GM12874 (cell line): ENCODE results near the gene MSH5.

Source experiments
- TF ChIP-seq, protein P1 (sequence below): IDR thresholded peaks from 2 replicates; pipeline ENCODE4 v1.5.1; 2011; ENCODE audit warnings: low read depth, mild to moderate bottlenecking, control low read depth, low read length, moderate library complexity; ENCODE audit not compliant: insufficient read depth

The MSH5 gene

DNA sequence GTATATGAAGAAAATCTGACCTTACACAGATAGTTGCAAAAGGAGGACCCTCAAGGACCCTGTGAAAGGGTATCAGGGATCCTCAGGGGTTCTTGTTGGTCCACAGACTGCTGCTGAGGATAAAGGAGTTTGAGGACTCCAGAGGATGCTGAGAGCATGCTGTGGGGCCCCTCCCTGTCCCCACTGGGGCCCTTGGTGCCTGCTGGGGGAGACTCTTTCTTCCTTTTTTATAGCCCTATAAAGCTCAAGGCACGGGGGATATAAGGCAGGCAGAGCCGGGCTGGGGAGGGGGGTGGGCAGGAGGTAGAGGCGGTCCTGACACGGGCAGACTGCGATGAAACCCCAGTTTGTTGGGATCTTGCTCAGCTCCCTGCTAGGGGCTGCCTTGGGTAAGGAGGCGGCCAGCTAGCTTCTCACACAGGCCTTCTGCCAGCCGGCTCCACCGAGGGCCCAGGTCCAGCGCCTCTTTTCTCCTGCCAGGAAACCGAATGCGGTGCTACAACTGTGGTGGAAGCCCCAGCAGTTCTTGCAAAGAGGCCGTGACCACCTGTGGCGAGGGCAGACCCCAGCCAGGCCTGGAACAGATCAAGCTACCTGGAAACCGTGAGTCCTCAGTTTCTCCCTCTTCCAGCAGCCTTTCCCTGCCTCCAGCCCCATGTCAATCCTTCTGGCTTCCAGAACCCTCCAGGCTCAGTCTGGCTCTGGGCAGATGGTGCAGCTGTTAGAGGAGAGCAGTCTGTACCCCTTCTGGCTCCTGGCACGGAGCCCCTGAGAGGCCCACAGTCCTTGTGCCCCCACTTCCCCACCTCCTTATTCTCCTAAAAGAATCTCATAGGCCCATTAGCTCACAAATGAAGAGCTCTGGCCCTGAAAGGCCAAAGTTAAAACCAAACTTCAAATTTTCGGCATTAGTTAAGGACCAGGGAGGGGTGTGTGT lies 24.5 kb upstream of the MSH5 start, which contains the start of gene LY6G6D:
Gene LY6G6D (plus strand): TSS at position 327 of the 937 bp plus-strand sequence. CDS start 8 bp downstream, at position 335.
- TF ChIP-seq, protein P1, sequence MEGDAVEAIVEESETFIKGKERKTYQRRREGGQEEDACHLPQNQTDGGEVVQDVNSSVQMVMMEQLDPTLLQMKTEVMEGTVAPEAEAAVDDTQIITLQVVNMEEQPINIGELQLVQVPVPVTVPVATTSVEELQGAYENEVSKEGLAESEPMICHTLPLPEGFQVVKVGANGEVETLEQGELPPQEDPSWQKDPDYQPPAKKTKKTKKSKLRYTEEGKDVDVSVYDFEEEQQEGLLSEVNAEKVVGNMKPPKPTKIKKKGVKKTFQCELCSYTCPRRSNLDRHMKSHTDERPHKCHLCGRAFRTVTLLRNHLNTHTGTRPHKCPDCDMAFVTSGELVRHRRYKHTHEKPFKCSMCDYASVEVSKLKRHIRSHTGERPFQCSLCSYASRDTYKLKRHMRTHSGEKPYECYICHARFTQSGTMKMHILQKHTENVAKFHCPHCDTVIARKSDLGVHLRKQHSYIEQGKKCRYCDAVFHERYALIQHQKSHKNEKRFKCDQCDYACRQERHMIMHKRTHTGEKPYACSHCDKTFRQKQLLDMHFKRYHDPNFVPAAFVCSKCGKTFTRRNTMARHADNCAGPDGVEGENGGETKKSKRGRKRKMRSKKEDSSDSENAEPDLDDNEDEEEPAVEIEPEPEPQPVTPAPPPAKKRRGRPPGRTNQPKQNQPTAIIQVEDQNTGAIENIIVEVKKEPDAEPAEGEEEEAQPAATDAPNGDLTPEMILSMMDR: no peak

DNA sequence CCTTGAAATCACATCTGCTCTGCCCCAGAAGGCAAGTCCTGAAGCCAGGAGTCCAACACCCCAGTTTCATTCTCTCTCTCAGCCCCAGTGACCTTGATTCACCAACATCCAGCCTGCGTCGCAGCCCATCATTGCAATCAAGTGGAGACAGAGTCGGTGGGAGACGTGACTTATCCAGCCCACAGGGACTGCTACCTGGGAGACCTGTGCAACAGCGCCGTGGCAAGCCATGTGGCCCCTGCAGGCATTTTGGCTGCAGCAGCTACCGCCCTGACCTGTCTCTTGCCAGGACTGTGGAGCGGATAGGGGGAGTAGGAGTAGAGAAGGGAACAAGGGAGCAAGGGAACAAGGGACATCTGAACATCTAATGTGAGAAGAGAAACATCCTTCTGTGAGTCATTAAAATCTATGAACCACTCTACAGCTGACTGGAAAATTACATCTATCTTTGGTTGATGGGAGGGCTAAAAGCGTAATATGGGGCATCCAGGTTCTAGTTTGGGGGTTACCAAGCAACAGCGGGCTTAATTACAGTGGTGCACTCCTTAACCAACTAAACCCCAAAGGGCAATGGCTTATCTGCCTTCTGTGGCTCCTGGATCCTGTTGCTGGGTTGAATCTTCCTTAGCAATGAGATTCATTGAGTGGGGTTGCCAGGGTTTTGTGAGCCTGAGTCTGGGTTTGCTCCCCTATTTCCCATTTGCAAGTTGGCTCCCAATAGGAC lies 22.1 kb upstream of the MSH5 start:
- TF ChIP-seq, protein P1: no peak

DNA sequence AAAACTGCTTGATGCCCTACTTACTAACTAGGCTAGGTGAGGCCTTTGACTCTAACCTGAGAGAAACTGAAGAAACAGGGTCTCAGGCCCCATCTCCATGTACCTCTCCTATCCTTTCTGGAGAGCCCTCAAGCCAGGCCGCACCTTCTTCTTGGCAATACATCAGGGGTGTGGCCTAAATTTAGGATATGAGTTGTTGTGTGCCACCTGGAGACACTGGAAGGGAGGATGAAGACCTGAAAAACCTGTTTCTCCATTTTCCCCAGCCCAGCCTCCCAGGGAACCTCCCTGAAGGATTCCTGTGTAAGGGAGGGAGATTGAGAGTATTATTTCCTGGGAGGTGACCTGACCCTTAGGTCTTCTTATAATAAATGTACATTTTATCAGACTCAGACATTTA lies 21.5 kb upstream of the MSH5 start:
- TF ChIP-seq, protein P1: no peak

DNA sequence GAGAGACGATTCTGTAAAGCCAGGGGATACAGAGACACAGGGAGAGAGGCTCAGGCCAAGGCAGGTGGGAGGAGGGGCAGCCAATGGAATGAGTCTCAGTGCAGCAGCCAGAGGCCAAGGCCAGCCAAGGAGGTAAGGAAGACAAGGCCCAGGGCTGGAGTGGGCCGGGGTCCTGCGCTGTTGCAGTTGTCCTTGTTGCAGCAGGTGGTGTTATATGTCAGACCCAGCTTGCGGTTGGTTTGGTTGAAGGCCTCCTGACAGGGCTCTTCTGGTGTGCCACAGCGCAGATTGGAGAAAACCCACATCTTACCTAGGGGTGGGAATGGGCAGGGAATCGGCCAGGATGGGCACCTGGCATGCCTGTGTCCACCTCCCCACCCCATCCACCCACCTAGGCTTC lies 20.8 kb upstream of the MSH5 start:
- TF ChIP-seq, protein P1: no peak

DNA sequence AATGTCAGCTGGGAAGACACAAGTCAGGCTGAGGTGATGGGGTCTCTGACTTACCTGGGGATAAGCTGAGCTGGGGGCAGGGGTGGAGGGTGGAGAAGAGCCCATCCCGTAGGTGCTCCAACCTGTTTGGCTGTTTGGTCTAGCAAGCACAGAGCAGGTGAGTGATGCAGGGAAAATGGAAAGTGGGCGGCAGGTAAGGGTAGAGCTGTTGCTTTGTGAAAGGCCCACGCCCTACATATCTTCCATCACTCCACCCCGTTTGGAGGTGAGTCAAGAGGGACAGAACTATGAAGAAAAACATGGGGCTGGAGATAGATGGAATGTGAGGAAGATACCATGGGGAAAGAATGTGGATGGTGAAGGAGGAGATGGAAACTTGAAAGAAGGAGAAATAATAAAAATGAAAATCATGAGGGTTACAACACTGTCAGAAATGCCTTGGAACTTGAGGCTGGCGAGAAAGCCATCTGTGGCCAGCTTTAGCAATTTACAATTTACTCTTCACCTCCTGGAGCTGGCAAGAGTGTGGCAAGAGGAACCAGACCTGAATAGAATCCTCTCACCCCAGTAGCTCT lies 19.5 kb upstream of the MSH5 start:
- TF ChIP-seq, protein P1: no peak

GRCh38 chr6:31721351-31722020 lies 18.3 kb upstream of the MSH5 start, which contains the start of gene LY6G6C:
TSS of gene LY6G6C (minus strand) at chr6:31721746. CDS start at chr6:31721679, 67 bp downstream.
- TF ChIP-seq, protein P1: no peak

GRCh38 chr6:31722173-31722572 lies 17.6 kb upstream of the MSH5 start:
- TF ChIP-seq, protein P1: no peak
